H1 (cell line): Measurements from ENCODE around the gene NCK2. TPM values are rescaled to one million over a fixed set of nuclear protein-coding genes. Genes with fewer than 3 reads are reported as not detected.

Experiments used
- CTCF ChIA-PET: fragments of 300-600 bp; sonication (Branson Sonifier 250); formaldehyde crosslinking; loops from one replicate; lab custom pipeline; 2021; ENCODE audit not compliant: partially characterized antibody; lab: Charles Lee
- POLR2A ChIA-PET: fragments of 300-600 bp; sonication (Branson Sonifier 250); formaldehyde crosslinking; loops from one replicate; lab custom pipeline; 2021; ENCODE audit warnings: inconsistent platforms; ENCODE audit not compliant: partially characterized antibody; lab: Charles Lee
- DNase-seq, 2 experiments: peaks; one replicate each; pipeline versions ENCODE4 v3.0.0 to v3.0.0-alpha.2; 2010 to 2022; ENCODE audit warnings: low spot score in 2 of 2, low read depth in 1 of 2, mixed read lengths in 1 of 2
- FAIRE-seq: peaks from 2 replicates; lab custom pipeline; 2011; peaks lifted over from hg19 to GRCh38; lab: Jason Lieb, UNC
- H2AFZ ChIP-seq: 2 replicates; pipeline ENCODE4 v1.8.1; 2012; ENCODE audit warnings: low read length, inconsistent platforms
- H2AK5ac ChIP-seq: 2 replicates; pipeline ENCODE4 v1.6.1; 2013; ENCODE audit warnings: low read depth, low read length
- H2BK120ac ChIP-seq: replicated peaks from 2 replicates; pipeline ENCODE3; 2013; ENCODE audit warnings: low read depth, low read length, inconsistent platforms
- H2BK12ac ChIP-seq: 2 replicates; pipeline ENCODE4 v1.6.1; 2013; ENCODE audit warnings: low read depth, low read length
- H2BK15ac ChIP-seq: 2 replicates; pipeline ENCODE4 v1.6.1; 2013; ENCODE audit warnings: low read length
- H2BK20ac ChIP-seq: 2 replicates; pipeline ENCODE4 v1.6.1; 2013; ENCODE audit warnings: low read length
- H2BK5ac ChIP-seq: 2 replicates; pipeline ENCODE4 v1.6.1; 2013; ENCODE audit warnings: low read depth, low read length
- H3K14ac ChIP-seq: 2 replicates; pipeline ENCODE4 v1.6.1; 2013; ENCODE audit warnings: inconsistent platforms; ENCODE audit not compliant: insufficient read length
- H3K18ac ChIP-seq: 2 replicates; pipeline ENCODE4 v1.6.1; 2013; ENCODE audit warnings: low read length; ENCODE audit errors: extremely low read depth
- H3K23ac ChIP-seq: 2 replicates; pipeline ENCODE4 v1.6.1; 2013; ENCODE audit warnings: inconsistent platforms; ENCODE audit not compliant: insufficient read length
- H3K23me2 ChIP-seq: 2 replicates; pipeline ENCODE4 v1.6.1; 2013; ENCODE audit warnings: low read depth, low read length
- H3K27ac ChIP-seq: 2 replicates; pipeline ENCODE4 v1.6.1; 2011; ENCODE audit warnings: low read depth, low read length, inconsistent platforms
- H3K27me3 ChIP-seq, 4 experiments: replicated peaks in 1 of 4; 1 replicate in 1 of 4; 2 replicates in 3 of 4; pipeline versions ENCODE4 v1.6.1 to v1.8.1; 2011 to 2013; ENCODE audit warnings: low read length in 3 of 4, mild to moderate bottlenecking in 3 of 4, inconsistent platforms in 2 of 4, mixed read lengths in 2 of 4, moderate library complexity in 1 of 4; ENCODE audit not compliant: control insufficient read depth in 3 of 4, insufficient read depth in 3 of 4; ENCODE audit errors: extremely low read depth in 1 of 4
- H3K36me3 ChIP-seq, 4 experiments: 2 replicates each; pipeline versions ENCODE4 v1.6.1 to v1.8.1; 2011 to 2013; ENCODE audit warnings: mild to moderate bottlenecking in 4 of 4, low read length in 3 of 4, moderate library complexity in 2 of 4, control low read depth in 1 of 4, inconsistent platforms in 1 of 4; ENCODE audit not compliant: insufficient read depth in 4 of 4, control insufficient read depth in 2 of 4
- H3K4ac ChIP-seq: replicated peaks from 2 replicates; pipeline ENCODE3; 2013; ENCODE audit warnings: low read length, low read depth, mixed read lengths, inconsistent platforms; ENCODE audit not compliant: insufficient read length
- H3K4me1 ChIP-seq, 4 experiments: replicated peaks in 1 of 4; 1 replicate in 1 of 4; 2 replicates in 3 of 4; pipeline versions ENCODE4 v1.6.1 to v1.8.1; 2011 to 2013; ENCODE audit warnings: low read length in 3 of 4, inconsistent platforms in 2 of 4, mixed read lengths in 1 of 4; ENCODE audit not compliant: insufficient read depth in 4 of 4, control insufficient read depth in 3 of 4
- H3K4me2 ChIP-seq, 2 experiments: 2 replicates each; pipeline versions ENCODE4 v1.6.1 to v1.8.1; 2011 to 2013; ENCODE audit warnings: low read depth in 2 of 2, low read length in 2 of 2, control low read depth in 1 of 2, inconsistent platforms in 1 of 2, mild to moderate bottlenecking in 1 of 2; ENCODE audit not compliant: insufficient read depth in 1 of 2
- H3K4me3 ChIP-seq, 4 experiments: fragments of 200-600, 300-600 bp in 1 of 4; sonication (generic), shearing (Covaris generic), sonication (Bioruptor Twin) in 1 of 4; 2 replicates each; pipeline versions ENCODE4 v1.5.1 to v1.8.1; 2011 to 2016; ENCODE audit warnings: low read length in 4 of 4, low read depth in 3 of 4, control low read depth in 2 of 4, inconsistent platforms in 2 of 4, mild to moderate bottlenecking in 2 of 4, mixed read lengths in 1 of 4, moderate library complexity in 1 of 4; ENCODE audit not compliant: insufficient read depth in 2 of 4; ENCODE audit errors: extremely low read depth in 1 of 4
- H3K56ac ChIP-seq: replicated peaks from 2 replicates; pipeline ENCODE3; 2013; ENCODE audit warnings: low read depth, mild to moderate bottlenecking, mixed read lengths, low read length, inconsistent platforms; ENCODE audit not compliant: insufficient read length
- H3K79me1 ChIP-seq: 2 replicates; pipeline ENCODE4 v1.6.1; 2013; ENCODE audit warnings: low read depth, low read length, control low read depth
- H3K79me2 ChIP-seq, 2 experiments: 2 replicates each; pipeline versions ENCODE4 v1.6.1 to v1.8.1; 2012 to 2013; ENCODE audit warnings: low read length in 2 of 2, mild to moderate bottlenecking in 2 of 2, inconsistent platforms in 1 of 2; ENCODE audit not compliant: insufficient read depth in 2 of 2, control insufficient read depth in 1 of 2
- H3K9ac ChIP-seq, 4 experiments: replicated peaks in 1 of 4; 1 replicate in 1 of 4; 2 replicates in 3 of 4; pipeline versions ENCODE4 v1.6.1 to v1.8.1; 2011 to 2013; ENCODE audit warnings: low read depth in 3 of 4, low read length in 3 of 4, control low read depth in 2 of 4, mild to moderate bottlenecking in 2 of 4, moderate library complexity in 2 of 4, inconsistent platforms in 1 of 4; ENCODE audit errors: extremely low read depth in 1 of 4
- H3K9me3 ChIP-seq, 2 experiments: 2 replicates each; pipeline versions ENCODE4 v1.6.1 to v1.8.1; 2012 to 2013; ENCODE audit warnings: mild to moderate bottlenecking in 2 of 2, moderate library complexity in 2 of 2, control low read depth in 1 of 2, inconsistent platforms in 1 of 2, low read depth in 1 of 2, low read length in 1 of 2, mixed read lengths in 1 of 2; ENCODE audit not compliant: insufficient read depth in 2 of 2
- H4K20me1 ChIP-seq, 2 experiments: replicated peaks in 1 of 2; 2 replicates each; pipeline versions ENCODE3 to v1.8.1; 2011 to 2013; ENCODE audit warnings: inconsistent platforms in 2 of 2, low read length in 2 of 2, mild to moderate bottlenecking in 1 of 2; ENCODE audit not compliant: insufficient read depth in 2 of 2, control insufficient read depth in 1 of 2
- H4K5ac ChIP-seq: 2 replicates; pipeline ENCODE4 v1.6.1; 2013; ENCODE audit warnings: low read length, low read depth, mixed read lengths, inconsistent platforms; ENCODE audit not compliant: insufficient read length
- H4K8ac ChIP-seq: 2 replicates; pipeline ENCODE4 v1.8.0; 2013; ENCODE audit warnings: mild to moderate bottlenecking, moderate library complexity, low read length, inconsistent platforms; ENCODE audit not compliant: insufficient read depth; ENCODE audit errors: extremely low read depth
- H4K91ac ChIP-seq: replicated peaks from 2 replicates; pipeline ENCODE3; 2013; ENCODE audit warnings: low read length, mixed read lengths, inconsistent platforms; ENCODE audit not compliant: insufficient read length
- BRCA1 ChIP-seq: IDR thresholded peaks from 2 replicates; pipeline ENCODE4 v1.6.1; 2012; ENCODE audit warnings: low read depth, low read length, improper control_type of control experiment
- CBX8 ChIP-seq: fragments of 300-800, 300-1000 bp; sonication (generic); IDR thresholded peaks from 2 replicates; pipeline ENCODE4 v1.7.1; 2016; ENCODE audit warnings: low read depth, low read length, borderline replicate concordance
- CEBPB ChIP-seq: IDR thresholded peaks from 2 replicates; pipeline ENCODE4 v1.6.1; 2012; ENCODE audit warnings: low read depth, low read length
- GABPA ChIP-seq: IDR thresholded peaks from 2 replicates; pipeline ENCODE4 v1.6.1; 2011; ENCODE audit warnings: mild to moderate bottlenecking, low read length, moderate library complexity, borderline replicate concordance; ENCODE audit not compliant: insufficient read depth
- JUN ChIP-seq: IDR thresholded peaks from 2 replicates; pipeline ENCODE4 v1.6.1; 2011; ENCODE audit warnings: low read depth, mild to moderate bottlenecking, improper control_type of control experiment, low read length
- POLR2A ChIP-seq, 2 experiments: IDR thresholded peaks; 1 replicate in 1 of 2; 2 replicates in 1 of 2; pipeline ENCODE4 v1.6.1; 2011; ENCODE audit warnings: low read depth in 2 of 2, low read length in 2 of 2, mild to moderate bottlenecking in 2 of 2; ENCODE audit errors: control extremely low read depth in 1 of 2
- RAD21 ChIP-seq, 2 experiments: IDR thresholded peaks in 1 of 2; conservative IDR thresholded peaks in 1 of 2; 2 replicates each; pipeline ENCODE4 v1.6.1; 2011; ENCODE audit warnings: low read depth in 2 of 2, low read length in 2 of 2, improper control_type of control experiment in 1 of 2, inconsistent platforms in 1 of 2, mild to moderate bottlenecking in 1 of 2, moderate library complexity in 1 of 2
- RNF2 ChIP-seq: fragments of 200-900, 300-1000 bp; sonication (generic); IDR thresholded peaks from 2 replicates; pipeline ENCODE4 v1.7.1; 2016; ENCODE audit warnings: borderline replicate concordance, low read depth, mild to moderate bottlenecking, antibody characterized with exemption, low read length; ENCODE audit not compliant: poor library complexity, severe bottlenecking; ENCODE audit errors: missing control alignments
- SIN3A ChIP-seq, 2 experiments: IDR thresholded peaks in 1 of 2; conservative IDR thresholded peaks in 1 of 2; 2 replicates each; pipeline ENCODE4 v1.6.1; 2011 to 2012; ENCODE audit warnings: low read length in 2 of 2, improper control_type of control experiment in 1 of 2, low read depth in 1 of 2, mild to moderate bottlenecking in 1 of 2
- SP4 ChIP-seq: IDR thresholded peaks from 2 replicates; pipeline ENCODE4 v1.6.1; 2012; ENCODE audit warnings: low read length, inconsistent platforms
- SUZ12 ChIP-seq: fragments of 200-600 bp; sonication (generic); IDR thresholded peaks from 2 replicates; pipeline ENCODE4 v1.6.1; 2012; ENCODE audit warnings: mild to moderate bottlenecking, inconsistent platforms, low read length, moderate library complexity, mixed read lengths
- TAF1 ChIP-seq: IDR thresholded peaks from 2 replicates; pipeline ENCODE4 v1.6.1; 2011; ENCODE audit warnings: mild to moderate bottlenecking, low read depth, low read length
- WGBS, 2 experiments: shearing (Covaris generic) in 1 of 2; methylation state at CpG; one replicate each; pipeline versions ENCODE4 v1.1.6 to v1.1.7; 2013 to 2015; ENCODE audit warnings: low lambda C conversion rate in 2 of 2, mixed read lengths in 2 of 2, inconsistent platforms in 1 of 2, low coverage in 1 of 2, missing lambda C conversion rate in 1 of 2; ENCODE audit not compliant: insufficient replicate concordance in 2 of 2, insufficient coverage in 1 of 2, insufficient read length in 1 of 2; ENCODE audit errors: extremely low coverage in 1 of 2, missing lambda C conversion rate in 1 of 2; 5-methylcytosine and 5-hydroxymethylcytosine counted together
- polyA plus RNA-seq, 7 experiments: library from polyadenylated mRNA; depleted of rRNA in 3 of 7; stranded (reverse) in 5 of 7; unstranded in 2 of 7; fragments of >200 nt in 5 of 7; fragments of 200-250 nt in 2 of 7; gene quantifications; 1 replicate in 5 of 7; 2 replicates in 1 of 7; 4 replicates in 1 of 7; pipeline versions ENCODE4 v1.2.1 to v1.2.3, GENCODE V29; 2011 to 2013; ENCODE audit warnings: missing spikeins in 2 of 7, mixed read lengths in 2 of 7
- total RNA-seq: library from RNA; stranded (reverse); fragmentation: NEBNext Ultra II Directional; extraction: Animal tissue kit (Norgen Biotek cat#: 25700); gene quantifications from 2 replicates; pipeline ENCODE4 v1.2.1, GENCODE V29; 2021

NCK2 gene
- total and polyA plus RNA-seq, 2 of the 8 experiments (the other 6 are each of a cell fraction or from before 2014, with no cell fraction given) = 30.3 to 65.7 TPM

GRCh38 chr2:105883911-105884694, 139.4 kb downstream of the NCK2 start:
- Histone ChIP-seq H3K79me2 (peaks cover 0 to 60% of the 10 kb centered on the region in 2 experiments; a peak in 3 of 4 replicates), H3K4me2 (no peak overlapping the region), H3K4me3 (no peak overlapping the region), H2BK120ac (no peak overlapping the region), H3K27ac (no peak overlapping the region; the same call in 1 of the 2 replicates), H3K56ac (no peak overlapping the region), H3K14ac (no peak overlapping the region), H3K4me1 (peaks cover 0 to 5% (median 0%) of the 10 kb centered on the region in 4 experiments; a peak in 4 of 7 replicates), H2BK20ac (no peak overlapping the region), H4K8ac (no peak overlapping the region), H3K9me3 (peaks cover 7 to 9% of the 10 kb centered on the region in 2 experiments; a peak in 3 of 4 replicates), H3K36me3 (peaks cover 0 to 8% (median 0%) of the 10 kb centered on the region in 4 experiments; a peak in 1 of 8 replicates), H4K91ac (no peak overlapping the region), H3K23ac (no peak overlapping the region), H4K20me1 (peaks cover 0 to 2% of the 10 kb centered on the region in 2 experiments), H2BK15ac (no peak overlapping the region), H3K27me3 (no peaks in the 10 kb centered on the region), H2BK12ac (no peak overlapping the region), H2AFZ (no peak overlapping the region), H3K4ac (no peak overlapping the region), H2BK5ac (no peak overlapping the region), H2AK5ac (no peak overlapping the region), H3K9ac (no peak overlapping the region), H3K79me1 (peaks cover 5% of the 10 kb centered on the region), H3K23me2 (no peaks in the 10 kb centered on the region), H3K18ac (no peak overlapping the region), H4K5ac (no peak overlapping the region)
- DNase-seq (no peak), FAIRE-seq (no peak)
- ChIA-PET POLR2A (interaction anchor here (0.6 kb wide), 1 partner anchor 9 kb away, joined by 3 read pairs; no protein-coding TSS in a partner anchor), CTCF (interaction anchor here (0.6 to 1.6 kb wide), 6 partner anchors 36 to 337 kb away, joined by 3 to 4 read pairs (median 3); no protein-coding TSS in a partner anchor)
- WGBS, 2 experiments = 87% methylated on average over 11 of the region's 11 CpGs; no CpG with 5 or more reads in 1 of the 2 experiments
- TF ChIP-seq SIN3A (conservative IDR thresholded peaks at IDR 0.05 in 1 of 2, IDR thresholded peaks at IDR 0.05 in 1 of 2; ENCODE audit: low read depth in 1 of 2, low read length in 2 of 2) (no peak), RNF2 (no peak), JUN (no peak), SP4 (no peak), GABPA (no peak), CBX8 (no peak), SUZ12 (no peak), BRCA1 (no peak), POLR2A (IDR thresholded peaks at IDR 0.05; ENCODE audit: control extremely low read depth in 1 of 2, low read depth in 2 of 2, low read length in 2 of 2) (no peak), RAD21 (IDR thresholded peaks at IDR 0.05 in 1 of 2, conservative IDR thresholded peaks at IDR 0.05 in 1 of 2; ENCODE audit: low read depth in 2 of 2, low read length in 2 of 2) (no peak), CEBPB (no peak), TAF1 (no peak)
